HEK293T (cell line): Measurements from ENCODE around the gene HNRNPH2.

Source experiments
- BHLHE40 ChIP-seq: fragments of 450-650 bp; IDR thresholded peaks from 2 replicates; pipeline ENCODE4 v1.6.1; 2016; ENCODE audit warnings: mild to moderate bottlenecking, moderate library complexity, borderline replicate concordance
- FOXA1 ChIP-seq: fragments of 450-650 bp; IDR thresholded peaks from 2 replicates; pipeline ENCODE4 v1.6.1; 2016; ENCODE audit warnings: mild to moderate bottlenecking
- FOXM1 ChIP-seq: fragments of 450-650 bp; IDR thresholded peaks from 2 replicates; pipeline ENCODE4 v1.6.1; 2017; ENCODE audit warnings: mild to moderate bottlenecking, borderline replicate concordance
- HDGF ChIP-seq: fragments of 450-650 bp; IDR thresholded peaks from 2 replicates; pipeline ENCODE4 v1.6.1; 2017; ENCODE audit warnings: antibody characterized with exemption, borderline replicate concordance
- PKNOX1 ChIP-seq: fragments of 450-650 bp; IDR thresholded peaks from 2 replicates; pipeline ENCODE4 v1.6.1; 2016
- SP1 ChIP-seq: fragments of 450-650 bp; IDR thresholded peaks from 2 replicates; pipeline ENCODE4 v1.6.1; 2017
- SUZ12 ChIP-seq: fragments of 450-650 bp; IDR thresholded peaks from 2 replicates; pipeline ENCODE4 v1.6.1; 2016; ENCODE audit warnings: mild to moderate bottlenecking

- TF ChIP-seq BHLHE40 (no peak), FOXM1 (no peak), PKNOX1 (no peak), HDGF (no peak), FOXA1 (no peak), SUZ12 (no peak), SP1 (no peak)
These were observed 10.2 kb upstream of the HNRNPH2 start for GRCh38 chrX:101397779-101398178.
